ENCODE measurements around the gene DRC3.

DRC3 gene

GRCh38 chr17:18028952-18029540, 56.4 kb downstream of the DRC3 start (continued):
- TF ChIP-seq, protein P1, sequence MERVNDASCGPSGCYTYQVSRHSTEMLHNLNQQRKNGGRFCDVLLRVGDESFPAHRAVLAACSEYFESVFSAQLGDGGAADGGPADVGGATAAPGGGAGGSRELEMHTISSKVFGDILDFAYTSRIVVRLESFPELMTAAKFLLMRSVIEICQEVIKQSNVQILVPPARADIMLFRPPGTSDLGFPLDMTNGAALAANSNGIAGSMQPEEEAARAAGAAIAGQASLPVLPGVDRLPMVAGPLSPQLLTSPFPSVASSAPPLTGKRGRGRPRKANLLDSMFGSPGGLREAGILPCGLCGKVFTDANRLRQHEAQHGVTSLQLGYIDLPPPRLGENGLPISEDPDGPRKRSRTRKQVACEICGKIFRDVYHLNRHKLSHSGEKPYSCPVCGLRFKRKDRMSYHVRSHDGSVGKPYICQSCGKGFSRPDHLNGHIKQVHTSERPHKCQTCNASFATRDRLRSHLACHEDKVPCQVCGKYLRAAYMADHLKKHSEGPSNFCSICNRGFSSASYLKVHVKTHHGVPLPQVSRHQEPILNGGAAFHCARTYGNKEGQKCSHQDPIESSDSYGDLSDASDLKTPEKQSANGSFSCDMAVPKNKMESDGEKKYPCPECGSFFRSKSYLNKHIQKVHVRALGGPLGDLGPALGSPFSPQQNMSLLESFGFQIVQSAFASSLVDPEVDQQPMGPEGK (CRISPR knock-in tag; IDR thresholded peaks at IDR 0.05; ENCODE audit: borderline replicate concordance) = no peak
- no peak for TF ChIP-seq TCF4 (CRISPR knock-in tag; IDR thresholded peaks at IDR 0.05; ENCODE audit: borderline replicate concordance)

GRCh38 chr17:18031955-18032354, 59.3 kb downstream of the DRC3 start:
- ATAC-seq = no peak
- TF ChIP-seq CSDC2 (CRISPR knock-in tag; IDR thresholded peaks at IDR 0.05) (no peak), SNAI2 (CRISPR knock-in tag; IDR thresholded peaks at IDR 0.05) (no peak)
- TF ChIP-seq, protein P2, sequence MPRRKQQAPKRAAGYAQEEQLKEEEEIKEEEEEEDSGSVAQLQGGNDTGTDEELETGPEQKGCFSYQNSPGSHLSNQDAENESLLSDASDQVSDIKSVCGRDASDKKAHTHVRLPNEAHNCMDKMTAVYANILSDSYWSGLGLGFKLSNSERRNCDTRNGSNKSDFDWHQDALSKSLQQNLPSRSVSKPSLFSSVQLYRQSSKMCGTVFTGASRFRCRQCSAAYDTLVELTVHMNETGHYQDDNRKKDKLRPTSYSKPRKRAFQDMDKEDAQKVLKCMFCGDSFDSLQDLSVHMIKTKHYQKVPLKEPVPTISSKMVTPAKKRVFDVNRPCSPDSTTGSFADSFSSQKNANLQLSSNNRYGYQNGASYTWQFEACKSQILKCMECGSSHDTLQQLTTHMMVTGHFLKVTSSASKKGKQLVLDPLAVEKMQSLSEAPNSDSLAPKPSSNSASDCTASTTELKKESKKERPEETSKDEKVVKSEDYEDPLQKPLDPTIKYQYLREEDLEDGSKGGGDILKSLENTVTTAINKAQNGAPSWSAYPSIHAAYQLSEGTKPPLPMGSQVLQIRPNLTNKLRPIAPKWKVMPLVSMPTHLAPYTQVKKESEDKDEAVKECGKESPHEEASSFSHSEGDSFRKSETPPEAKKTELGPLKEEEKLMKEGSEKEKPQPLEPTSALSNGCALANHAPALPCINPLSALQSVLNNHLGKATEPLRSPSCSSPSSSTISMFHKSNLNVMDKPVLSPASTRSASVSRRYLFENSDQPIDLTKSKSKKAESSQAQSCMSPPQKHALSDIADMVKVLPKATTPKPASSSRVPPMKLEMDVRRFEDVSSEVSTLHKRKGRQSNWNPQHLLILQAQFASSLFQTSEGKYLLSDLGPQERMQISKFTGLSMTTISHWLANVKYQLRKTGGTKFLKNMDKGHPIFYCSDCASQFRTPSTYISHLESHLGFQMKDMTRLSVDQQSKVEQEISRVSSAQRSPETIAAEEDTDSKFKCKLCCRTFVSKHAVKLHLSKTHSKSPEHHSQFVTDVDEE (CRISPR knock-in tag; IDR thresholded peaks at IDR 0.05) = no peak

DNA sequence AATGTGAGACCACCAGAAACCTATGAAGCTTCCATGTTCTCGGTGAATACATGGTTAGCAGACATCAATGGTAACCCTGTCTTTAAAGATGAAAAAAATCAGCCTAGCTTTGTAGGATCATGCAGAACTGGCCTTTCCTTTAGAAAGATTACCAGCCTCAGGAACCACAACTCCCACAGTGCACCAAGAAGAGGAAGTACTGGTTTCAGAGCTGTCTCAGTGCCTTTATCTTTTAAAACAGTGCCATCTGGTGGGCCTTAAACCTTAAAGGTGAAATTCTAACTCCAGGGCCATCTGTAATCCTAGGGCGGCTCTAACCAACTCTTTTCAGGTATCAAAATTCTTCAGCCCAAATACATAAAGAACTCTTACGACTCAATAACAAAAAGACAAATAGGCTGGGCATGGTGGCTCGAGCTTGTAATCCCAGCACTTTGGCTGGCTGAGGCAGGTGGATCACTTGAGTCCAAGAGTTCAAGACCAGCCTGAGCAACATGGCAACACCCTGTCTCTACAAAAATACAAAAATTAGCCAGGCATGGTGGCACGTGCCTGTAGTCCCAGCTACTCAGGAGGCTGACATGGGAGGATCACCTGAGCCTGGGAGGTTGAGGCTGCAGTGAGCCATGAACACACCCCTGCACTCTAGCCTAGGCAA, 60.9 kb downstream of the DRC3 start:
- no peak for TF ChIP-seq SNAI2 (CRISPR knock-in tag; IDR thresholded peaks at IDR 0.05)
- no peak for TF ChIP-seq CSDC2 (CRISPR knock-in tag; IDR thresholded peaks at IDR 0.05)
- TF ChIP-seq, protein P2 (CRISPR knock-in tag; IDR thresholded peaks at IDR 0.05) = no peak
- no peak for TF ChIP-seq ARNTL (CRISPR knock-in tag; IDR thresholded peaks at IDR 0.05; ENCODE audit: borderline replicate concordance, low read depth)
- TF ChIP-seq, protein P3, sequence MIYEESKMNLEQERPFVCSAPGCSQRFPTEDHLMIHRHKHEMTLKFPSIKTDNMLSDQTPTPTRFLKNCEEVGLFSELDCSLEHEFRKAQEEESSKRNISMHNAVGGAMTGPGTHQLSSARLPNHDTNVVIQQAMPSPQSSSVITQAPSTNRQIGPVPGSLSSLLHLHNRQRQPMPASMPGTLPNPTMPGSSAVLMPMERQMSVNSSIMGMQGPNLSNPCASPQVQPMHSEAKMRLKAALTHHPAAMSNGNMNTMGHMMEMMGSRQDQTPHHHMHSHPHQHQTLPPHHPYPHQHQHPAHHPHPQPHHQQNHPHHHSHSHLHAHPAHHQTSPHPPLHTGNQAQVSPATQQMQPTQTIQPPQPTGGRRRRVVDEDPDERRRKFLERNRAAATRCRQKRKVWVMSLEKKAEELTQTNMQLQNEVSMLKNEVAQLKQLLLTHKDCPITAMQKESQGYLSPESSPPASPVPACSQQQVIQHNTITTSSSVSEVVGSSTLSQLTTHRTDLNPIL (CRISPR knock-in tag; IDR thresholded peaks at IDR 0.05; ENCODE audit: low read depth) = no peak
- TF ChIP-seq ESRRG (CRISPR knock-in tag; IDR thresholded peaks at IDR 0.05) = no peak
- TF ChIP-seq TCF4 (CRISPR knock-in tag; IDR thresholded peaks at IDR 0.05; ENCODE audit: borderline replicate concordance) = no peak
- TF ChIP-seq POU6F1 (CRISPR knock-in tag; IDR thresholded peaks at IDR 0.05; ENCODE audit: borderline replicate concordance, low read depth) = no peak
- TF ChIP-seq ZC3H10 (CRISPR knock-in tag; IDR thresholded peaks at IDR 0.05) = no peak
- TF ChIP-seq BACH2 (CRISPR knock-in tag; IDR thresholded peaks at IDR 0.05; ENCODE audit: borderline replicate concordance) = no peak
- TF ChIP-seq ZNF8 (CRISPR knock-in tag; IDR thresholded peaks at IDR 0.05) = no peak
- TF ChIP-seq OSR1 (CRISPR knock-in tag; IDR thresholded peaks at IDR 0.05) = no peak
- TF ChIP-seq ISL1 (CRISPR knock-in tag; IDR thresholded peaks at IDR 0.05) = no peak
- TF ChIP-seq ZFP30 (CRISPR knock-in tag; IDR thresholded peaks at IDR 0.05) = no peak
- no peak for TF ChIP-seq ZNF565 (CRISPR knock-in tag; conservative IDR thresholded peaks at IDR 0.05; ENCODE audit: low read depth)
- TF ChIP-seq, protein P1 (CRISPR knock-in tag; IDR thresholded peaks at IDR 0.05; ENCODE audit: borderline replicate concordance) = no peak
- no peak for TF ChIP-seq GLIS3 (CRISPR knock-in tag; IDR thresholded peaks at IDR 0.05)
- TF ChIP-seq RARB (CRISPR knock-in tag; IDR thresholded peaks at IDR 0.05) = no peak
- ATAC-seq = peak; percentile 96

Data from SK-N-SH treated with all-trans-retinoic acid at 6 μM for 48 hours (cell line).